ENCODE results near the gene RANBP17.

GRCh38 chr5:171337210-171337569, 475.4 kb downstream of the RANBP17 start:
- TF ChIP-seq CTCF (IDR thresholded peaks at IDR 0.05; ENCODE audit: poor library complexity, severe bottlenecking) = peak; percentile 4
- TF ChIP-seq MXI1 (conservative IDR thresholded peaks at IDR 0.05; ENCODE audit: poor library complexity, severe bottlenecking) = no peak
- TF ChIP-seq POLR2AphosphoS5 (IDR thresholded peaks at IDR 0.05) = no peak
- TF ChIP-seq EP300 (conservative IDR thresholded peaks at IDR 0.05; ENCODE audit: poor library complexity, severe bottlenecking) = no peak
